Smooth muscle cell of trachea (primary cell): ENCODE data around the gene DDX1. TPM values are rescaled to one million over a fixed set of nuclear protein-coding genes. Genes with fewer than 3 reads are reported as not detected.

Experiments used
- total RNA-seq: library from RNA; depleted of rRNA; stranded (reverse); fragments of >200 nt; gene quantifications from 2 replicates; pipeline ENCODE4 v1.2.1, GENCODE V29; 2014

DDX1 gene
- total RNA-seq: 65.3 and 101 TPM in 2 replicates

GRCh38 chr2:15591692-15592463 lies at the start of gene DDX1:
Gene DDX1 (plus strand): TSS chr2:15591868. CDS start chr2:15591934, 66 bp downstream.

GRCh38 chr2:15560988-15561573 lies 30.6 kb upstream of the DDX1 start, which contains the start of gene NBAS:
Gene NBAS (minus strand): TSS chr2:15561334. CDS start chr2:15561304, 30 bp downstream.

Other genes with a start within 250 kb of the DDX1 start
- gene NBAS, start 30.5 kb upstream of the DDX1 start, total RNA-seq: 93.1 and 125 TPM in 2 replicates